OCI-LY1 (cell line): ENCODE measurements around the gene EMD.

Experiments used
- H2AFZ ChIP-seq: fragments of 200-600 bp; sonication (generic), shearing (Covaris generic); 2 replicates; pipeline ENCODE4 v1.6.0; 2014; ENCODE audit warnings: antibody characterized with exemption, mild to moderate bottlenecking, low read length
- H3F3A ChIP-seq: fragments of 200-600 bp; sonication (generic), shearing (Covaris generic); 2 replicates; pipeline ENCODE4 v1.6.0; 2014; ENCODE audit warnings: mild to moderate bottlenecking, antibody characterized with exemption, low read length, moderate library complexity; ENCODE audit not compliant: insufficient read depth
- H3K27ac ChIP-seq: fragments of 200-600 bp; sonication (generic); 2 replicates; pipeline ENCODE4 v1.5.1; 2014; ENCODE audit warnings: low read length, mixed run types, mild to moderate bottlenecking, low read depth; ENCODE audit not compliant: poor library complexity, severe bottlenecking
- H3K27me3 ChIP-seq: fragments of 200-600 bp; sonication (generic); 2 replicates; pipeline ENCODE4 v1.6.0; 2014; ENCODE audit warnings: antibody characterized with exemption, mild to moderate bottlenecking, low read length, moderate library complexity; ENCODE audit not compliant: insufficient read depth
- H3K36me3 ChIP-seq: fragments of 200-600 bp; sonication (generic); 2 replicates; pipeline ENCODE4 v1.6.1; 2014; ENCODE audit warnings: mild to moderate bottlenecking, antibody characterized with exemption, low read length, moderate library complexity, mixed read lengths; ENCODE audit not compliant: insufficient read depth
- H3K4me1 ChIP-seq: fragments of 200-600 bp; sonication (generic); 2 replicates; pipeline ENCODE4 v1.5.1; 2014; ENCODE audit warnings: mild to moderate bottlenecking, low read length, moderate library complexity; ENCODE audit not compliant: insufficient read depth, severe bottlenecking
- H3K4me2 ChIP-seq: fragments of 200-600 bp; sonication (generic), shearing (Covaris generic); 2 replicates; pipeline ENCODE4 v1.6.1; 2014; ENCODE audit warnings: low read length
- H3K4me3 ChIP-seq: fragments of 200-600 bp; sonication (generic); 2 replicates; pipeline ENCODE4 v1.5.1; 2014; ENCODE audit warnings: low read length, low read depth, mild to moderate bottlenecking, mixed read lengths; ENCODE audit not compliant: poor library complexity, severe bottlenecking
- H3K79me2 ChIP-seq: fragments of 200-600 bp; shearing (Covaris generic); 2 replicates; pipeline ENCODE4 v1.6.1; 2016; ENCODE audit warnings: mixed run types, low read length, mixed read lengths; ENCODE audit not compliant: insufficient read depth
- H3K9ac ChIP-seq: fragments of 200-600 bp; sonication (generic), shearing (Covaris generic); 2 replicates; pipeline ENCODE4 v1.6.1; 2014; ENCODE audit warnings: mild to moderate bottlenecking, low read length, mixed read lengths
- H3K9me2 ChIP-seq: fragments of 200-600 bp; sonication (generic), shearing (Covaris generic); 2 replicates; pipeline ENCODE4 v1.6.1; 2014; ENCODE audit warnings: low read depth, mild to moderate bottlenecking, low read length, mixed read lengths
- H3K9me3 ChIP-seq: fragments of 200-600 bp; shearing (Covaris generic); 2 replicates; pipeline ENCODE4 v1.6.1; 2014; ENCODE audit warnings: low read length, mixed read lengths
- H4K20me1 ChIP-seq: fragments of 200-600 bp; sonication (generic), shearing (Covaris generic); 2 replicates; pipeline ENCODE4 v1.6.0; 2016; ENCODE audit warnings: mild to moderate bottlenecking, low read length; ENCODE audit not compliant: insufficient read depth
- CTCF ChIP-seq: fragments of 200-600 bp; sonication (generic), shearing (Covaris generic); IDR thresholded peaks from 2 replicates; pipeline ENCODE4 v1.5.1; 2017; ENCODE audit warnings: mild to moderate bottlenecking, antibody characterized with exemption, low read length, moderate library complexity, mixed read lengths
- EZH2 ChIP-seq: fragments of 200-600 bp; sonication (generic), shearing (Covaris generic); IDR thresholded peaks from 2 replicates; pipeline ENCODE4 v1.8.0; 2017; ENCODE audit warnings: borderline replicate concordance, mixed run types, mild to moderate bottlenecking, antibody characterized with exemption, low read length, moderate library complexity, mixed read lengths

The EMD gene

DNA sequence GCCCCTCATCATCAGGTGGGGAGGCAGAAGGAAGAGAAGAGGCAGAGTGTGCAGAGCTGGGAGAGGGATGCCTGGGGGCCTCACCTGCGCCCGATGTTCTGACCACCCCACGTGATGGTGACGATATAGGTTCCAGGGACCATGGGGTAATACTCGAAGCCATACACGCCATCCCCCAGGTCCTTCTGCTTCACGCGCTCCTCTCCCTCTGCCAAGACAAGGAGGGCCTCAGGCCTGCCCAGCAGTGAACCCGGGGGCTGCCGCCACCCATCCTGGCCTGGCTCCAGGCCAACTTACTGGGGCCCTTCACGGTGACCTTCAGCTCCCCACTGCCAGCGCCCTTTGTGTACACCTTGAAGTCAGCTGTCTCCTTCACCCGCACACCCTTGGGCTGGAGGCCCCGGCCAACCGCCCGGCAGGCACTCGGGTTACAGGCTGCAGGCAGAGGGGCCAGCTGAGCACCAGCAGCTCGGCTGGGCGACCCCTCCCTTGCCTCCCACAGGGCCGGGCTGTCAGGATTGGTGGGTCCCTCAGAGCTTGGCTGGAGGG lies 14.0 kb upstream of the EMD start:
- H3K9me2 ChIP-seq = no peaks in the 10 kb centered on the region
- no peak overlapping the region for H3K9ac ChIP-seq
- no peaks in the 10 kb centered on the region for H3K9me3 ChIP-seq
- no peak overlapping the region for H3K4me2 ChIP-seq
- H3F3A ChIP-seq = no peaks in the 10 kb centered on the region
- H3K4me1 ChIP-seq = peaks cover 17% of the 10 kb centered on the region
- H3K27me3 ChIP-seq = no peaks in the 10 kb centered on the region
- TF ChIP-seq EZH2 (no peak), CTCF (no peak)
- no peaks in the 10 kb centered on the region for H3K79me2 ChIP-seq
- peaks cover 17% of the 10 kb centered on the region for H3K36me3 ChIP-seq
- no peaks in the 10 kb centered on the region for H4K20me1 ChIP-seq
- H3K4me3 ChIP-seq = no peak overlapping the region
- H2AFZ ChIP-seq = no peak overlapping the region
- H3K27ac ChIP-seq = no peak overlapping the region

DNA sequence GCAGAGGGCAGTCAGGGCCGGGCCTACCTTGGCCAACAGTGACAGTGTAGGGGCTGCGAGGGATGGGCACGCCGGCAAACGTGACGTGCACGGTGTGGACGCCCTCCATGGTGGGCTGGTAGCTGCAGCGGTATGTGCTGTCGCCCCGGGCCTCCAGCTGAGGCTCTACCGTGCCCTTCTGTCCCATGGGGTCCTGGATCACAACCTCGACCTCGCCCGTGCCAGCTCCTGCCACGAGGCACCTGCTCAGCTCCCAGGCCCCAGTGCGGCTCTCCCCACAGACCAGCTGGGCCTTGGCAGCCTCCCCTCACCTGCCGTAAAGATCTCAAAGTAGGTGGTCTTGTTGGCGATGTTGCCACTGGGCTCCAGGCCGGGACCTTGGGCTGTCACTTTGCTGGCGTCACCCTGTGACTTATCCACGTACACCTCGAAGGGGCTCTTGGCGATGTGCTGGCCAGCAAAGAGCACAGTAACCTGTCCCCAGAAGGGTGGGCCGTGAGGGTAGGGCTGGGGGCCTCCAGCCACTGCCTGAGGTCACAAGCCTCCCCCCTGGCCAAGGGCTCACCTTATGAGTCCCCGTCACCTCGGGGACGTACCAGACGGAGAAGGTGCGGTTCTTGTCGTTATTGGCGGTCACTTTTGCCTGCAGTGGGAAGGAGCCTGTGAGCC lies 13.0 kb upstream of the EMD start:
- no peaks in the 10 kb centered on the region for H3K79me2 ChIP-seq
- no peak overlapping the region for H3K4me2 ChIP-seq
- H3K27me3 ChIP-seq = no peaks in the 10 kb centered on the region

DNA sequence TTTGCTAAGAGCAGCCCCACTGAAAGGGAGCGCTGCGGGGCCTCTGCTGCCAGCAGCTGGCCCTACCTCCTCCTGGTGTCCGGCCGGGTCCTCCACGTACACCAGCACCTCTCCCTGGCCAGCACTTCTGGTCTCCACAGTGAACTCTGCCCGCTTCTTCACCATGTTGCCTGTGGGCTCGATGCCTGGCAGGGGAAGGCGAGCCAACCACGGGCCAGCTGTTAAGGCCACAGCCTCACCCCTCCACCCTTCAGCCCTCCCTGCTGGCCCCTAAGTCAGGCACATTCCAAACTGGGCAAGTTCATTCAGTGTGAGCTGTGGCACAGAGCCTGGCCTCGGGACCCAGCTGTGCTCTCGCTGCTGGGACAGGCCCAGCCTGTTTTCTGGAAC lies 12.4 kb upstream of the EMD start:
- no peak overlapping the region for H3K4me2 ChIP-seq
- H3F3A ChIP-seq = no peaks in the 10 kb centered on the region
- no peaks in the 10 kb centered on the region for H3K9me3 ChIP-seq
- no peaks in the 10 kb centered on the region for H4K20me1 ChIP-seq
- TF ChIP-seq CTCF = no peak
- TF ChIP-seq EZH2 = no peak
- peaks cover 21% of the 10 kb centered on the region for H3K4me1 ChIP-seq
- no peak overlapping the region for H3K9ac ChIP-seq
- no peaks in the 10 kb centered on the region for H3K9me2 ChIP-seq
- H3K27ac ChIP-seq = no peak overlapping the region
- no peaks in the 10 kb centered on the region for H3K27me3 ChIP-seq
- no peaks in the 10 kb centered on the region for H3K79me2 ChIP-seq
- no peak overlapping the region for H2AFZ ChIP-seq
- H3K4me3 ChIP-seq = no peak overlapping the region
- peaks cover 13% of the 10 kb centered on the region for H3K36me3 ChIP-seq

More for the DNA sequence above, 13.0 kb upstream of the EMD start:
- no peak for TF ChIP-seq EZH2
- no peak for TF ChIP-seq CTCF
- H3K36me3 ChIP-seq = peaks cover 16% of the 10 kb centered on the region
- no peak overlapping the region for H3K27ac ChIP-seq
- no peaks in the 10 kb centered on the region for H4K20me1 ChIP-seq
- no peaks in the 10 kb centered on the region for H3F3A ChIP-seq
- no peak overlapping the region for H3K9ac ChIP-seq
- H3K4me1 ChIP-seq = peaks cover 18% of the 10 kb centered on the region
- H3K9me3 ChIP-seq = no peaks in the 10 kb centered on the region
- no peaks in the 10 kb centered on the region for H3K9me2 ChIP-seq
- H3K4me3 ChIP-seq = no peak overlapping the region
- no peak overlapping the region for H2AFZ ChIP-seq
